Mucosa of rectum (tissue), 2 donors: Measurements from ENCODE around the gene GAS6.

Experiments used
- H3K27ac ChIP-seq, 2 donors: one replicate each; pipeline ENCODE4 v1.7.0; 2013; ENCODE audit warnings: inconsistent platforms in 2 of 2, low read depth in 2 of 2, low read length in 2 of 2
- H3K27me3 ChIP-seq, 2 donors: one replicate each; pipeline ENCODE4 v1.7.0; 2013; ENCODE audit warnings: low read length in 2 of 2; ENCODE audit not compliant: control insufficient read depth in 2 of 2, insufficient read depth in 2 of 2
- H3K36me3 ChIP-seq, 2 donors: one replicate each; pipeline ENCODE4 v1.7.0; 2013; ENCODE audit warnings: low read length in 2 of 2; ENCODE audit not compliant: control insufficient read depth in 2 of 2, insufficient read depth in 2 of 2
- H3K4me1 ChIP-seq, 2 donors: one replicate each; pipeline ENCODE4 v1.7.0; 2013; ENCODE audit warnings: low read length in 2 of 2, mild to moderate bottlenecking in 1 of 2; ENCODE audit not compliant: control insufficient read depth in 2 of 2, insufficient read depth in 2 of 2
- H3K4me3 ChIP-seq, 2 donors: one replicate each; pipeline ENCODE4 v1.7.0; 2013; ENCODE audit warnings: low read length in 2 of 2
- H3K9ac ChIP-seq, 2 donors: one replicate each; pipeline ENCODE4 v1.7.0; 2013; ENCODE audit warnings: low read length in 2 of 2, low read depth in 1 of 2, mild to moderate bottlenecking in 1 of 2
- H3K9me3 ChIP-seq, 2 donors: one replicate each; pipeline ENCODE4 v1.7.0; 2013; ENCODE audit warnings: low read length in 2 of 2; ENCODE audit not compliant: control insufficient read depth in 2 of 2
- donor health status: healthy.
- donor health status: Normal muscosa, but diverticular disease.

GAS6 gene

GRCh38 chr13:113860665-113861432 is 3.0 kb downstream of the GAS6 start:
- peaks cover 0 to 2% of the 10 kb centered on the region in 2 donors for H3K27me3 ChIP-seq
- H3K4me1 ChIP-seq: peaks cover 56 to 68% of the 10 kb centered on the region in 2 donors
- H3K9me3 ChIP-seq: no peaks in the 10 kb centered on the region
- H3K9ac ChIP-seq: peak overlapping the region; percentile 44 to 52
- peaks cover 3 to 8% of the 10 kb centered on the region in 2 donors for H3K36me3 ChIP-seq
- H3K4me3 ChIP-seq: peak overlapping the region; percentile 25 to 38
- peak overlapping the region; percentile 84 to 91 for H3K27ac ChIP-seq

DNA sequence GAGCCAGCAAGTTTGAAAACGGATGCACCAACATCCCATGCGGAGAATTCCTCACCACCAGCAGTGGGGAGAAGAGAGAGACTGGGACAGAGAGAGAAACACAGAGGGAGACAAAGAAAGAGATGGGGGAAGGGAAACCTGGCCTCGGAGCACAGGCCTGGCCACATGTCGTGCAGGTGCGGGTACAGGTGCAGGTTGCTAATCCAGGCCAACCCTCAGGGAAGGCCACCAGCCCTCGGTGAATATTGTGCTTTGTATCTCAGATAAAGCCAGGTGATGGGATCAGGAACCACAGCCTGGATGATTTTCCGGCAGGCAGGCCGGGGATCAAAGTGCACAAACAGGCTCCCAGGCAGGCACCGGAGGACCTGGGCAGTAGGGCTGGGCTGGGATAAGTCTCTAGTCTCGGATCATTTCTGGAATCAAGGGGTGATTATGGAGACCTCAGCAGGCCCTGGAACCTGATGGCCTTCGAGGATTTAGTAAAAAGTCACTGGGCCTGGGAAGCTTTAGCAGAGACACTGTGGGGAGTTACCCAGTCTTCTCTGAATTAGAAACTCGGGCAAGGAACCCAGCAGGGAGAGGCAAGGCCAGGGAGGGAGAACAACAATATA is 3.7 kb downstream of the GAS6 start:
- Histone ChIP-seq H3K27ac (peak overlapping the region; percentile 84 to 91), H3K9me3 (no peaks in the 10 kb centered on the region), H3K4me3 (peak overlapping the region; percentile 10 to 33), H3K36me3 (peaks cover 3 to 8% of the 10 kb centered on the region in 2 donors), H3K27me3 (peaks cover 0 to 2% of the 10 kb centered on the region in 2 donors), H3K9ac (peak overlapping the region; percentile 41 to 43), H3K4me1 (peaks cover 62 to 75% of the 10 kb centered on the region in 2 donors)

DNA sequence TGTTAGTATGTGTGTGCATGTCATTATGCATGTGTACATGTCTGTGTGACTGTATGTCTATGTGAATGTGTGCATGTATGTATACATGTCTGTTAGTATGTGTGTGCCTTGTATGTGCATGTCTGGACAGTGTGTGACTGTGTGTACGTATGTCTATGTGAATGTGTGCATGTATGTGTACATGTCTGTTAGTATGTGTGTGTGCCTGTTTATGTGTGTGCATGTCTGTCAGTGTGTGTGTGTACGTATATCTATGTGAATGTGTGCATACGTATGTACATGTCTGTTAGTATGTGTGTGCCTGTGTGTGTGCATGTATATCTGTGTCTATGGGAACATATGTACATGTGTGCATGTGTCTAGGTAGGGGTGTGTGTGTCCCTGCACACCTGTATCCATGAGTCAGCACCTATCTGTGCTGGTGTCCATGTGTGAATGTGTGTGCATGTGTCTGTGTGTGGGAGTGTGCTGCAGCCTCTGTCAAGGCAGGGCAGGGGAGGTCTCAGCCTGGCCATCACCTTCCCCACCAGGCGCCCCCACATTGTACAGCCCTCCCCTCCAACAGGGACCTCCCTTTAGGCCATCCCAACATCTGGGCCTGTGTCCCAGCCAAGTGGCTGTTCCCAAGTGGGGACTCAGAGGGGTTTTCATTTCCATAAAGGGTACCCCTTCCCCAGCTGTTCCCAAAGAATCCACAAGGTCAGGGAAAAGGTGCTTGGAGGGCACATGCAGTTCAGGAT is 4.4 kb downstream of the GAS6 start:
- Histone ChIP-seq H3K36me3 (peaks cover 3 to 8% of the 10 kb centered on the region in 2 donors), H3K4me3 (peak overlapping the region in 1 of 2 donors; percentile 27), H3K27ac (peak overlapping the region; percentile 84 to 91), H3K4me1 (peaks cover 65 to 80% of the 10 kb centered on the region in 2 donors), H3K9ac (peak overlapping the region; percentile 41 to 43), H3K9me3 (no peaks in the 10 kb centered on the region), H3K27me3 (no peaks in the 10 kb centered on the region)

DNA sequence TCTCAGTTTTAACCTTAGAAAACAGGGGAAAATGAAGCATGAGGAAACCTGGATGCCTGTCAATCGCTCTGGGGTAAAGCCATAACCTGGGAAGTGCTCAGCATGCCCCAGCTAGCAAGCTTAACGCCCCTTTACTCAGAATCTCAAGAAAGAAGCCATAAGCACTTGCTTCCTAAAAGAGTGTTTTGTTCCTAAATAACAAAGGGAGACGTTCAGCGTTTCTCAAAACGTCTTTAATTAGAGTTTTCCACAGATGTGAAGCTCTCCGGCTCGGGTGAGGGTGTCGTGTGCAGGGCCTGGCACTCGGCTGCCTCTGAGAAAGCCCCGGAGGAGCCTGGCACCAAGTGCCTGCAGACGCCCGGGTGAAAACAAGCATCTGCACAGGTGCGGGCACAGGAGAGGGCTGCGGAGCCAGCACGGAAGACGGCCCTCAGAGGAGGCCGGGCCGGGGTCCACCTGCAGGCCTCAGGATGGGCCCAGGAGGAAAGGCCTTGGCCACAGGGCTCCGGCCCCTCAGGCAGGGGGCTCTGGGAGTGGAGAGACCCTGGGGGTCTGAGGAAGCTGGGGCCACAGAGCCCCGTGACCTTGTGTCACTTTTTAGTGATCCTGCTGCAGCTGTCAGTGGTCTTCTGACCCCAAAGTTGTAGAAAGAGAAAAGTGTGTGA is 6.2 kb downstream of the GAS6 start:
- Histone ChIP-seq H3K4me3 (no peak overlapping the region), H3K4me1 (peaks cover 82 to 94% of the 10 kb centered on the region in 2 donors), H3K27me3 (no peaks in the 10 kb centered on the region), H3K27ac (peak overlapping the region in 1 of 2 donors; percentile 4), H3K9me3 (no peaks in the 10 kb centered on the region), H3K36me3 (peaks cover 3 to 8% of the 10 kb centered on the region in 2 donors), H3K9ac (no peak overlapping the region)

GRCh38 chr13:113856716-113857065 is 7.2 kb downstream of the GAS6 start:
- H3K27me3 ChIP-seq: no peaks in the 10 kb centered on the region
- no peak overlapping the region for H3K4me3 ChIP-seq
- no peaks in the 10 kb centered on the region for H3K9me3 ChIP-seq
- H3K27ac ChIP-seq: peak overlapping the region; percentile 56
- peaks cover 76 to 88% of the 10 kb centered on the region in 2 donors for H3K4me1 ChIP-seq
- peaks cover 3 to 8% of the 10 kb centered on the region in 2 donors for H3K36me3 ChIP-seq
- peak overlapping the region in 1 of 2 donors; percentile 27 for H3K9ac ChIP-seq

GRCh38 chr13:113855931-113856715 is 7.8 kb downstream of the GAS6 start:
- Histone ChIP-seq H3K9me3 (no peaks in the 10 kb centered on the region), H3K36me3 (peaks cover 6 to 8% of the 10 kb centered on the region in 2 donors), H3K27me3 (no peaks in the 10 kb centered on the region), H3K4me3 (no peak overlapping the region), H3K4me1 (peaks cover 70 to 82% of the 10 kb centered on the region in 2 donors), H3K27ac (peak overlapping the region; percentile 56), H3K9ac (peak overlapping the region; percentile 27 to 56)

DNA sequence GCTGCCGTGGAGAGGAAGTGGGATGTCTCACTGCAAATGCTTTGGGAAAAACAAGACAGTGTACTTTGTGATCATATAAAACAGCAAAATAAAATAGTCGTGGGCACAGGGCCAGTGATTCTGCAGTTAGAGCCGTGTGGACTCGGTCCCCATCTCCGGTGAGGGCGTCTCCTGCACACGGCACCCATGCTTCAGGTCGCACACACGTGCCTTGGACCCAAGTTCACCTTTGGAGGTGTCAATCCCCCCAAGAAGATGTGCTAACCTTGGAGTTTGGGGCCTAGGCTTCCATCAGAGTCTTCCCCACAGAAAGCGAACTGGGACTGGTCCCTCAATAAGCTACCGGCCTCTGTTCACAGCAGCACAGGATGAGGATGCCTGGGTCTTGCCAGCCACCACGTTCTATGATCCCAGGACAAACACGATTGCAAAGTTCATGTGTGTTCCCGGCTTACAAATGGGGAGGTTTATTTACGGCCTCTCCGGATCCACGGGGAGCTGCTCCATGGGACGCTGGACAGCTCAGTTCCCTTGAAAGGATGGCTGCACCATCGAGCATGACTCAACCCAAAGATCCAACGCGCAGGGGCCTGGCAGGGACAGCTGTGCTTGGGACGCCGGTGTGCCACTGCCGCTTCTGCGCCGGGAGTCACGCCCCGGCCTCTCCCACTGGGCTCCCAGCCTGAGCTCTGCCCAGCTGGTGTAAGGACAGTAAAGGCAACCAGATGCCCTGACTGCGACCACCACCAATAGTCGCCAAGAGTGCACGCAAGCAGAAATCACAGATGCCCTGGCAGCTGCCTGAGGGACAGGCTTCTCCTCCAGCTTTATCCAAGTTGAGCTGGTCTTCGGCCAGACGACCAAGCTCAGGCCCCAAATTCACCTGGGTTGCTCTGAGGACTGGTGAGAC is 8.6 kb downstream of the GAS6 start:
- no peak overlapping the region for H3K4me3 ChIP-seq
- H3K27ac ChIP-seq: peak overlapping the region; percentile 56
- H3K4me1 ChIP-seq: peaks cover 63 to 74% of the 10 kb centered on the region in 2 donors

DNA sequence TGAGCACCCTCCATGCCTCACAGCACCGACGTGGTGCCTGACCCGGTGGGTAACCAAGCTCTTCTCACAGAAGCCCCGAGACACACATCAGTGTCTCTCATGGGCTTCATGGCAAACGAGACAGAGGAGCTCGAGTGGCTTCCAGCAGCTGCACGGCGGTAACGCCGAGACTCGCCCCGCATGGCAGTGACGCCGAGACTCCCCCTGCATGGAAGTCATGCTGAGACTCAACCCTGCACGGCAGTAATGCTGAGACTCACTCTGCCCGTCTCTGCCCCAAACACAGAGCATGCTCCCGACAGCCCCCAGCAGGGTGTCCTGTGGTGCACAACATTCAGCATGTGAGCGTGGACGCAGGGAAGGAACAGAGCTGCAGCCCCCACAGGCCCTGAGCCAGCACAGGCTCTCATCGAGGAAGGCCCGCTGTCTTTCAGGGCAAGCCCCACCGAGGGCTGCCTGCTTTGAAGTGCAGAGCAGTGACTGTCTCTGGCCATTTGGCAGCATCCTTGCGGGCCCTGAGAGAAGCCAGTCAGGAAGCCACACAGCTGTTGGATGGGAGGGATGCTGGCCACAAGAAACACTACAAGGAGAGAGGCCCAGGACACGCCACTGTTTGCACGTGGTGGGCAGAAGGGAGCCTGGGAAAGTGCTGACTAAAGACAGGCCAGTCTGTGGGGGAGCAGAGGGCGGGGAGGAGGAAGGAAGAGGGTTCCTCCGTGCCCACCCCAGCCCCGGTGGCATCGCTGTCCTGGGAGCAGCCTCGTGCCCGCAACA is 9.5 kb downstream of the GAS6 start:
- H3K27ac ChIP-seq: peak overlapping the region; percentile 56
- H3K9ac ChIP-seq: peak overlapping the region in 1 of 2 donors; percentile 19
- H3K4me1 ChIP-seq: peaks cover 61 to 71% of the 10 kb centered on the region in 2 donors
- no peaks in the 10 kb centered on the region for H3K27me3 ChIP-seq
- H3K9me3 ChIP-seq: no peaks in the 10 kb centered on the region
- no peak overlapping the region for H3K4me3 ChIP-seq
- peaks cover 6 to 8% of the 10 kb centered on the region in 2 donors for H3K36me3 ChIP-seq

More for the DNA sequence above, 8.6 kb downstream of the GAS6 start:
- peak overlapping the region in 1 of 2 donors; percentile 27 for H3K9ac ChIP-seq
- H3K9me3 ChIP-seq: no peaks in the 10 kb centered on the region
- H3K27me3 ChIP-seq: no peaks in the 10 kb centered on the region
- peaks cover 6 to 8% of the 10 kb centered on the region in 2 donors for H3K36me3 ChIP-seq
